Umbilical cord (tissue), 2 donors: ENCODE results near the gene HSF2BP. TPM values are rescaled to one million over a fixed set of nuclear protein-coding genes. Genes with fewer than 3 reads are reported as not detected.
"Not testable (repeated sequence)": the region's sequence is repeated elsewhere in the genome, so short reads cannot be mapped to it uniquely, and the experiment has no call there.

Experiments
- DNase-seq: peaks from one replicate; pipeline ENCODE4 v3.0.0-alpha.2; 2015; ENCODE audit warnings: low spot score
- total RNA-seq: library from RNA; depleted of rRNA; stranded (reverse); fragments of >200 nt; gene quantifications from one replicate; pipeline ENCODE4 v1.2.3, GENCODE V29; 2014; ENCODE audit warnings: low replicate concordance; ENCODE audit not compliant: insufficient read depth

HSF2BP gene
- total RNA-seq, 1 donor from 2014 or later = 11.8 TPM

GRCh38 chr21:43597540-43598250 lies 61.6 kb downstream of the HSF2BP start:
- no peak for DNase-seq

- no peak for DNase-seq
Measured at GRCh38 chr21:43597052-43597451, 62.2 kb downstream of the HSF2BP start.

GRCh38 chr21:43596616-43597015 lies 62.7 kb downstream of the HSF2BP start:
- DNase-seq = no peak

- DNase-seq = not testable (repeated sequence)
Measured at GRCh38 chr21:43595769-43596168, 63.5 kb downstream of the HSF2BP start.

GRCh38 chr21:43593078-43593477 lies 66.2 kb downstream of the HSF2BP start:
- peak; percentile 58 for DNase-seq

- DNase-seq = no peak
Measured at GRCh38 chr21:43591571-43591970, 67.7 kb downstream of the HSF2BP start.

- no peak for DNase-seq
Measured at GRCh38 chr21:43590194-43590593, 69.1 kb downstream of the HSF2BP start.

- DNase-seq = no peak
Measured at GRCh38 chr21:43588957-43589356, 70.3 kb downstream of the HSF2BP start.

- DNase-seq = peak; percentile 93
Measured at GRCh38 chr21:43585924-43586413, 73.3 kb downstream of the HSF2BP start.

GRCh38 chr21:43585514-43585913 lies 73.8 kb downstream of the HSF2BP start:
- DNase-seq = no peak

GRCh38 chr21:43581453-43581852 lies 77.8 kb downstream of the HSF2BP start:
- no peak for DNase-seq

GRCh38 chr21:43578677-43579303 lies 80.5 kb downstream of the HSF2BP start:
- DNase-seq = no peak

GRCh38 chr21:43575473-43575844 lies 83.8 kb downstream of the HSF2BP start:
- no peak for DNase-seq

GRCh38 chr21:43574741-43575472 lies 84.4 kb downstream of the HSF2BP start:
- DNase-seq = no peak

- DNase-seq = no peak
Measured at GRCh38 chr21:43573921-43574320, 85.4 kb downstream of the HSF2BP start.

GRCh38 chr21:43572446-43572845 lies 86.8 kb downstream of the HSF2BP start:
- no peak for DNase-seq

GRCh38 chr21:43571976-43572375 lies 87.3 kb downstream of the HSF2BP start:
- DNase-seq = no peak

- DNase-seq = not testable (repeated sequence)
Measured at GRCh38 chr21:43570195-43570594, 89.1 kb downstream of the HSF2BP start.

- not testable (repeated sequence) for DNase-seq
Measured at GRCh38 chr21:43562451-43562850, 96.8 kb downstream of the HSF2BP start.

- not testable (repeated sequence) for DNase-seq
Measured at GRCh38 chr21:43540561-43540960, 118.7 kb downstream of the HSF2BP start.

GRCh38 chr21:43522495-43523131 lies 136.7 kb downstream of the HSF2BP start:
- DNase-seq = not testable (repeated sequence)

- DNase-seq = not testable (repeated sequence)
Measured at GRCh38 chr21:43517701-43518100, 141.6 kb downstream of the HSF2BP start.
